NCI-H82 (cell line): Measurements from ENCODE around the gene GNAZ.
"Not testable (repeated sequence)": the region's sequence is repeated elsewhere in the genome, so short reads cannot be mapped to it uniquely, and the experiment has no call there.

Experiments used
- DNase-seq: peaks from one replicate; lab custom pipeline; 2025; lab: John Stamatoyannopoulos, UW

GNAZ gene

DNA sequence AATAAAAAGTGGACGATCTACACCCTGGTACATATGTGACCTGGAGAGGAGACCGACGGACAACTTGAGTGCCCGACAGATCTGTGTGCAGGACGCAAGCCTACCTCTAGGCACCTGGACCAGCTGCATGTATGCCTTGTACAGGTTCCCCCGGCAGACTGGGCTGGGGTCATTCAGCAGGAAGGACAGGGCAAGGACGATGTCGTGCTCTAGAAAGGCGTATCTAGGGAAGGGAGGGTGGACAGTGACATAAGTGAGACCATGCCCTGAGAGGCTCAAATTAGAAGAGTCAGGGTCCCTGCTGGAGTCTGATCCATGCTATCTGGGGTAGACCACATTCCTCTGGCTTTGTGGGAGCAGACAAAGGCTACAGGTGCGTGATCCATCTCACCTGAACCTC is 63.6 kb downstream of the GNAZ start:
- no peak for DNase-seq

DNA sequence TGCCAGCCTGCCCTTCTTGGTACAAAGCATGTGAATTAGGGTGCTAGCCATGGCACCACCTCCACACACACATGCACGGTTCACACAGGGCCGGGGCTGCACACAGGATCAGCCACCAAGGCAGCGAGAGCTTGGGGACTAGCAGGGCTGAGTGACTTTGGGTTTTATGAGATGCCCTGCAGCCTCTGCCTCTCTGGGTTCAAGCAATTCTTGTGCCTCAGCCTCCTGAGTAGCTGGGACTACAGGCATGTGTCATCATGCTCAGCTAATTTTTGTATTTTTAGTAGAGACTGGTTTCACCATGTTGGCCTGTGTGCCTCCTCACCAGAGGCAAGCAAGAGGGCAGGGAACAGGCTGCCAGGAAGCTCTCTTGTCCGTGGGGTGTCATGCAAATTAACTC is 66.7 kb downstream of the GNAZ start:
- not testable (repeated sequence) for DNase-seq

DNA sequence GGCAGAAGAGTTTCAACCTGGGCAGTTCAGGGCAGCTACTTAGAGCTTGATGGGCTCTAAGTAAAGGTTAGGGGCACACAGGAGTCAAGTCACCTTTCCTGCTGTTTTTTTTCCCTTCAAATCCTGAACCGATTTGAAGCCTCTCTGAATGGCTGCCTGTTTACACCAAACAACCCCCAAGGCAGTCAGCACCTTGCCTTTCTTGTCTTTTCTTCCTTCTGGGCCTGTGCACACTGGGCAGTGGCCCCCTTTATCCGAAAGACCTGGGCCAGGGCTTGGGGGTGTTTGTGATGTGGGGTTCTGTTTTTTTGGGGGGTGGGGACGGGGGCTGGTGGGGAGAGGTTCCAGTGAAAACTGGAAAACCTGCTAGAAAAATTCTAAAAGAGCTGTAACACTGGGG is 67.1 kb downstream of the GNAZ start:
- DNase-seq = no peak

DNA sequence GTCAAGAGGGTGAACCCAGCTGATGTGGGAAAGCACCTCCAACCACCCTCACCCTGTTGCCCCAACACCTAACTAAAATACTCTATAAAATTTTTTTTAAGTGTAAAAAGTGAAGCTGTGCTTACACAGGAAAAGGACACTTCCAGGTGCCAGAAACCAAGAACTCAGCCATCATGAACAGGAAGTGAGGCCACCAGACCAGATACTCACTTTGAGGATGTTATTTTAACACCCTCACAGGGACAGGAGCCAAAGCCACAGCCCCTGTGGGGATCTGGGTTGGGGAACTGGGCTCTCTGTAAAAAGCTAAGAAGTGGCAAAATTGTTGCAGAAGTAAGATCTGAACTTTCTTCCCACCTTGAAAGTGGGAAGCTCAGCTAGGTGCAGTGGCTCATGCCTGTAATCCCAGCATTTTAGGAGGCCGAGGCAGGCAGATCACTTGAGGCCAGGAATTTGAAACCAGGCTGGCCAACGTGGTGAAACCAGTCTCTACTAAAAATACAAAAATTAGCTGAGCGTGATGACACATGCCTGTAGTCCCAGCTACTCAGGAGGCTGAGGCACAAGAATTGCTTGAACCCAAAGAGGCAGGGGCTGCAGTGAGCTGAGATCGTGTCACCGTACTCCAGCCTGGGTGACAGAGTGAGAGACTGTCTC is 67.7 kb downstream of the GNAZ start:
- DNase-seq = no peak

DNA sequence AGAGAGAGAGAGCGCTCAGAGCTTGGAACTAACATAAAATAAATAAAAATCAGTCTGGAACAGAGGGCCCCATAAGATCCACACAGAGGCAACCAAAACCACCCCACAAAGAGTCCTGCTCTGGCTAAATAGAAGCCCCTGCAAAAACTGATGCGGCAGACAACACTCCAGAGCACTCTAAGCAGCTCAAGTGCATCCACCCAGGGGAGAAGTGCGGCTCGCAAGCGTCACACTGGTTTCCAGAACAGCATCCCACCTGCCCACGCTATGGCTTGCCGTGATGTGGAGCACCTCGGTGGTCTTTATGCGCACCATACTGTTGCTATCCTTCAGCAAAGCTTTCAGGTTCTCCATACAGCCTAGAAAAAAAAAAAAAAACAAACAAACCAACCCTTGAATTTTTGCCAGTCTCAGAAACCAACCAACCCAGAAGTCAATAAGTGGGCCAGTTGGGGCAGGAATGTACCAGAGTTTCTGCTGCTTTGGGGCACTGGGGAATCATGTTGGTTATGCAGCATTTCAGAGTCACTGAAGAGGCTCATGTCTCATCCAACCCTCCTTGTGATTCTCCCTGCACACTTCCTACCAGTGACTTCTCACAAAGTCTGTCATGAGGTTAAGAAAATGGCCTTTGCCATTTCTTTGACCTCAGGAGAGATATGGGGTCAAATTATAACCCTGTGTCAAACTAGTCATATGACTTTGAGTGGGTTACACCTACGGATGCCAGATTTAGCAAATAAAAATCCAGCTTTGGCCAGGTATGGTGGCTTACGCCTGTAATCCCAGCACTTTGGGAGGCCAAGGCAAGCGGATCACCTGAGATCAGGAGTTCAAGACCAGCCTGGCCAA is 68.5 kb downstream of the GNAZ start:
- DNase-seq = no peak

DNA sequence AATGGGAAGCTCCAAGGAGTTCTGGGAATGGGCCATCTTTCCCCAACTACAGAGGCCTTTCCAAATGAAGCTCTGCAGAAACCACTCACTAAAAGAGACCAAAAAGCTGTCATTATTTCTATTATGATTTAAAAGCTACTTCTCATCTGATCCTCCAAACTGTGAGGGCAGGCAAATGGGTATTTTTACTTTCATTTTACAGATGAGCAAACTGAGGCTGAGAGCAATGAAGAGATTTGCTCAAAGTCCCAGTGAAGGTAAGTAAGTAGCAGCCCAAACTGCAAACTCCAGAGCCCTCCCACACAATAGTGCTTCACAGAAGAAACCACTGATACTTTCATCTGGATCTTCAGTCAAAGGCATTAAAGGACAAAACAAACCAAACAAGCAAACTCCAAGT is 70.1 kb downstream of the GNAZ start:
- no peak for DNase-seq

DNA sequence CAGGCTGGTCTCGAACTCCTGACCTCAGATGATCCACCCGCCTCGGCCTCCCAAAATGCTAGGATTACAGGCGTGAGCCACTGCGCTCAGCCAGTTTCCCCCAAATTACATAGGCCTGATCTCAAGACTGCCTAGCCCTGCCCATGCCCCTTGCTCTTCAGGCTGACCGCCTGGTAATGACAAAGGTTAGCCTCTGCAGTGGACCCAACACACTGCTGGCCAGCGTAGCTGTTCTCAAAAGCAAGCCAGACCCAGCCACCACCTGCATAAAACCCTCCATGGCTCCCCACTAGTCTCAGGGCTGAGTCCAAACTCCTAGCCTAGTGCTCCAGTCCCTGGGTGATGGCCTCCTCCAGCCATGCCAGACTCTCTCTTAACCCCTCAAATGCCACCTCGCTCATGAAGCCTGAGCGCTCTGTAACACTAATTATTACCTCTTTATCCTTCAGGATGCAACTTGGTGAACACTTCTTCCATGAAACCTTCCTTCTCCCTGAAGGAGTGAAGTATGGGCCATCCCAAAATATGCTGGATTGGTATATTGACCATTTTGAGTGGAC is 72.3 kb downstream of the GNAZ start:
- no peak for DNase-seq

DNA sequence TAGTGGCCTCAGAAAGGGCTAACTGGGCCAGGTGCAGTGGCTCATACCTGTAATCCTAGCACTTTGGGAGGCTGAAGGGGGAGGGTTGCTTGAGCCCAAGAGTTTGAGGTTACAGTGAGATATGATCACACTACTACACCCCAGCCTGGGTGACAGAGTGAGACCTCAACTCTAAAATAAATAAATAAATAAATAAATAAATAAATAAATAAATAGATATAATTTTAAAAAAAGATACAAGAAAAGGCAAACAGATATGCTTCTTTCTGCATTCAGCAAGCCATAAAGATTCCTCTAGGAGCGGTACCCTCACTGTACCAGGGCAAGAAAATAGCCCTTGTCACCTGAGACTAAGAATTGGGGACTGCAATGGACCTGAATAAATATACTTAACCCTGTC is 72.8 kb downstream of the GNAZ start:
- no peak for DNase-seq

DNA sequence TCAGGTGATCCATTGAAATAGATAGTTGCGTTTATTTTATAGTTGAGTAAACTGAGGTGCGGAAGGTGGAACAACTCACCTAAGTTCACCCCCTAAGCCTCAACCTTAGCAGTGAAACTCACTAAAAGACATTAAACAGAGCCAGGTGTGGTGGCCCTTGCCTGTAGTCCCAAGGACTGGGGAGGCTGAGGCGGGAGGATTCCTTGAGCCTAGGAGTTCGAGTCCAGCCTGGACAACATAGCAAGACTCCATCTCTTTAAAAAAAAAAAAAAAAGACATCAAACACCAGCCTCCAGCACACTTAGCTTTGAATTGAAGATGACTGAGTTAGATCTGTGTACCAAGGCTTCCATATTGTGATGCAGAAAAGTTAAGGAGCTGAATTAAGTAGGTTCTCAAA is 74.1 kb downstream of the GNAZ start:
- no peak for DNase-seq

DNA sequence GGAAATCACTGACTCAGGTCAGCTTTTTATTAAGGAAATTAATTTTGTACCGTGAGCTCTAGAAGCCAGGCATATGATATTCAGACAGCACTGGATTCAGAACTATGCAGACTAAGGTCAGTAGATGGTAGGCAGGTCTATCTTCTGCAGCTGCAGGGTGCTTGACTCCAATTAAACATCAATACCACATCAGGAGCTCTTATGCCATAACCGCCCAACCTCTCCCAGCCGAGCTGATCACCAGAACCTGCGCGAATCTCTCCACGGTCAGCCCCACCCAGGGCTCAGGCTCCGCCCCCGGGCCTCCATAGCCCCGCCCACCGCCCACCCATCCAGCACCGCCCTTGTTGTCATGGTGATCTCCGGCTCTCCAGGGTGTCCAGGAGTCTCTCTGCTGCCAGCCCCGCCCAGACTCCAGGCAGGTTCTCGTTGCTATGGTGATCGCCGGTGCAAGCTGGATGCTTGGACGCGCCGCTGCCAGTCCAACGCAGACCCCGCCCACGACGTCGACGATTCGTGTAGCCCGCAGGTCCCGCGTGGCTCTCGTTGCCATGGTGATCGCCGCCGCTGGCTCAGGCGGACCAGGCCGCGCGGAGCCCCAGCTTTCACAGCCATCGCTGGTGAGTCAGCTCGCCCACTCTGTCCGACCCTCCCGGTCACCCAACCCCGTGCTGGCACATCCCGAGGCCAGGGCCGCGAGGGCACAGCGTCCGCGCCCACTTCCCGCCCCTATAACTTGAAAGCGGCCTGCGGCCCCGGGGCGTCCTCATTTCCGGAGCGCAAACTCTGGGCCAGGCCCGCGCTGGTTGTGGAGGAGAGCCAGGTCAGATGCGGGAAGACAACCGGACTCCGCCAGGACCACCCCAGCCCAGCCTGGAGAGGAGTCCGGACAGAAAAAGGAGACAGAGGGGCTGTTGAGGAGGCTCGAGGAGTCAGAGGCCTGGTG is 74.9 kb downstream of the GNAZ start, which contains the start of gene RAB36:
RAB36 (plus strand) TSS at position 546 of the 946 bp plus-strand sequence. CDS start 1,140 bp downstream, outside the sequence.
- peak; percentile 92 for DNase-seq

DNA sequence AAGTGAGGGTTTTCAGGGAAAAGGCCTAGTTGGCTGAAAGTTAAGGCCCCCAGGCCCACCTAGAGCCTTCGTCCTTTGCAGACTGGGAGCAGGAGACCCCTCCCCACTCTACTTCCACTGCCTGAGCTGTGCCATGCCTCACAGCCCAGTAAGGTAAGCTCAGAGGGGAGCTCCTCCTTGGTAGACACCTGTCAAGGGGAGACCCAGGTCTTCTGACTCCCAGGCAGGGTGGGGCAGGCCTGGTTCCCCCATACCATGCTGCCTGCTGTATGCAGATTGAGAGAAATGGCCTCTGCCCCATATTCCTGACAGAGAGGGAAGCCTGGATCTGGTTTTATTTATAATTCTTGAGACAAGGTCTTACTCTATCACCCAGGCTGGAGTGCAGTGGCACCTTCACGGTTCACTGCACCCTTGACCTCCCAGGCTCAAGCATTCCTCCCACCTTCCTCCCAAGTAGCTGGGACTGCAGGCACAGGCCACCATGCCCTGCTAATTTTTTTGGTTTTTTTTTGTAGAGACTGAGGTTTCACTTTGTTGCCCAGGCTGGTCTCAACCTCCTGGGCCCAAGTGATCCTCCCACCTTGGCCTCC is 75.7 kb downstream of the GNAZ start:
- DNase-seq = no peak

DNA sequence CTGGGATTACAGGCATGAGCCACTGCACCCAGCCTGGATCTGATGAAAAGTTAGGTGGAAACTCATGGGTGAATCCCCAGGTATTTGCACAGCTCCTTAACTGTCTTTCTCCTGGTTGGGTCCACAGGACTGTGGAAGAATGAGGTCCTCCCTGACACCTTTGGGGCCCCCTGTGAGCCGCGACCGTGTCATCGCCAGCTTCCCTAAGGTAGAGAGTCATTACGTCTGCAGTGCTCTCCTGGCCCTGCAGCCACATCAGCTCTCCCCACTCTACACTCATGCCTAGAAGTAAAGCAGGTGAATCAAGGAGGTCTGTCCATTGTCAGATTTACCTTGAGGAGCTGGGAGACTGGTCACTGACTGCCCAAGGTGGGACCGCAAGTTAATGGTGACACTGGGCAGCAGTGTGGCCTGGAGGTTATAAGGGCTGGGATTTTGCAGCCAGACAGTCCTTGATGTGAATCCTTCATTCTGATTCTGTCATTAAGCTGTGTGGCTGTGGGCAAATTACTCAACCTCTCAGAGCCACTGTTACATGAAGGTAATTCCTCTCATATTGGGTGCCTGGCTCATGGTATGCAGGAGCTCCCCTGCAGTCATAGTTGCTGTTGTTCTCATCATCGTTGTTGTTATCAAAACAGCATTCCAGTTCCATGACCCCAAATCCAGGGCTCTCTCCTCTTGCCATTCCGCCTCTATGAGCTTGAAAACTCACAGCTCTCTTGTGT is 76.3 kb downstream of the GNAZ start:
- no peak for DNase-seq

DNA sequence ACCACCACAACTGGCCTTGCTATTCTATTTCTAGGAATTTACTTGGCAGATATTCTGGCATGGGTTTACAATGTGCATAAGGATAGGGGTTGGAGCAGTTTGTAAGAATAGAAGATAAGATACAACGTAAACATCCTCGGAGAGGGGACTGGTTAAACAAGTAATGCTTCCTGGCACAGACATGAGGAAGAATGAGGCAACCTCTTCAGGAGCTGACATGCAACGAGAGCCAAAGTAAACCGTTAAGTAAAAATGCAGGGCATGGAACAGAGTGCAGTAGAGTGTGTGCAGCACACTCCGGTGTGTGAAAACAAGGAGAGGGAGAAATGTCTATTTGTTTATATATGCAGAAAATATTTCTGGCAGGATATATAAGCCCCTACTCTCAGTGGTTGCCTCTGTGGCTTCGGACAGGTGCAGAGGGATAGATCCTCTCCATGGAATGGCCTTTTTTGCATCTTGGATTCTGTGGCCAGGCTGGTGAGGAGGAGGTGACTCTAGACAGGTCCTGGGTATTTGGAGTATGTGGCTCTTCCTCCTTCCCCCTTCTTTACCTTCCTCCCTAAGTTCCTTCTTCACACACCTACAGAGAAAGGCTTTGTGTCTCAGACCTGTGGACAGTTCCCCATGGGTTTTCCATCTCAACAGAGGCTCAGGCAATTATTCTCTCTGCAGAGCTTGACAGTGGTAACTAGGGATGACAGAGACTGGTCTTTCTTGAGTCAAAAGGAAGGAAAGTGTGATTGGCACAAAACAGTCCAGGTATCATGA is 77.5 kb downstream of the GNAZ start:
- no peak for DNase-seq

DNA sequence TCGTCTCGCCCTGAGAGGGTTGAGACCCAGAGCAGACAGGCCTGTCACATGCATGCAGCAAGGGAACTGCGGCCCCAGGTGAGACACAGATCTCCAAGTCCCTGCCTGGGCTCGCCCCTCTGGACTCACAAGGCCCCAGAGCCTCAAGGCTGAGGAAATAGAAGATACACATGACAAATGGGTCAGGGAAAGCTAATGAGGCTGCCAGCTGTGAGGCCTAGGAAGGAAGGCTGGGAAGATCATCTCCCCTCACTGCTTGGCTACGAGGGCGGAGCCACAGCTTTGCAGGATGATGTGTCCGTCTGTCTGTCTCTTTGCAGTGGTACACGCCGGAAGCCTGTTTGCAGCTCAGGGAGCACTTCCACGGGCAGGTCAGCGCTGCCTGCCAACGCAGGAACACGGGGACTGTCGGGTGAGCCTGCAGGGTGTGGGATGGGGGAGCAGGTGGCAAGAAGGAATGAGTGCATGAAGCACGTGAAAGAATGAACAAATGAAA is 79.5 kb downstream of the GNAZ start:
- DNase-seq = peak; percentile 88

DNA sequence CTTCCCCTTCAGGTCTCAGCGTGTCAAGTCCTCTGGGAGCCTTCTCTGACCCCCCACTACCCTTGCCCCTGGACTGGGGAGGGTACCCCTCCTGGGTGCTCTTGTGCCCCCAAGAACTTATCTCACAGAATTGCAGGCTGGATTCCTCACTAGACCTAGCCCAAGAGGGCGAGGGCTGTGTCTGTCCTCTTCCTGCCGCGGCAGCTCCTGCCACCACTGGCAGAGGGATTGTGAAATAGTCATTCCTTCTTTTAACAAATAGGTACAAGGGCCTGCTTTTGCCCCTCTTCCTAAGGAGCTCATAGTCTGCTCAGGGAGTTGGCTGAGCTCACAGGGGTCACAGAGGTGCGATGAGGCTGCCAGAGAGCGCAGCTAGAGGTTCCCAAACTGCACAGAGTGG is 80.4 kb downstream of the GNAZ start:
- DNase-seq = no peak

DNA sequence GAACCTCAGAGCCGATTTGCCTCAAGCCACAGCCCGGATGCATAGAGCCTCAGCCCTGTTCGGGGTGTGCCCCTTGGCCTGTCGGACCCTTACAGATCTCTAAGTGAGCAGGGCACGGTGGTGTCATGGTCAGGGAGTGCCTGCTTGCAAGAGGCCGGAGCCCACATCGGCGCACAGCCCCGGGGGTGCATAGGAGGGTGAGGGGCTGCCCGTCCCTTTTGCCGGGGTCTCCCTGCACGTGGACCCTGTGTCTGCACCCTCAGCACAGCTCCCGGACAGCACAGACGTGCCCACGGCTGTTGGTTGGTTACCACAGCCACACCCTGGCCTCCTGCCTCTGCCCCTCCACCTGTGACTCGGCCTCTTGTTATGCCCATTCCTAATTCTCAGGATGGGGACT is 81.5 kb downstream of the GNAZ start:
- no peak for DNase-seq

DNA sequence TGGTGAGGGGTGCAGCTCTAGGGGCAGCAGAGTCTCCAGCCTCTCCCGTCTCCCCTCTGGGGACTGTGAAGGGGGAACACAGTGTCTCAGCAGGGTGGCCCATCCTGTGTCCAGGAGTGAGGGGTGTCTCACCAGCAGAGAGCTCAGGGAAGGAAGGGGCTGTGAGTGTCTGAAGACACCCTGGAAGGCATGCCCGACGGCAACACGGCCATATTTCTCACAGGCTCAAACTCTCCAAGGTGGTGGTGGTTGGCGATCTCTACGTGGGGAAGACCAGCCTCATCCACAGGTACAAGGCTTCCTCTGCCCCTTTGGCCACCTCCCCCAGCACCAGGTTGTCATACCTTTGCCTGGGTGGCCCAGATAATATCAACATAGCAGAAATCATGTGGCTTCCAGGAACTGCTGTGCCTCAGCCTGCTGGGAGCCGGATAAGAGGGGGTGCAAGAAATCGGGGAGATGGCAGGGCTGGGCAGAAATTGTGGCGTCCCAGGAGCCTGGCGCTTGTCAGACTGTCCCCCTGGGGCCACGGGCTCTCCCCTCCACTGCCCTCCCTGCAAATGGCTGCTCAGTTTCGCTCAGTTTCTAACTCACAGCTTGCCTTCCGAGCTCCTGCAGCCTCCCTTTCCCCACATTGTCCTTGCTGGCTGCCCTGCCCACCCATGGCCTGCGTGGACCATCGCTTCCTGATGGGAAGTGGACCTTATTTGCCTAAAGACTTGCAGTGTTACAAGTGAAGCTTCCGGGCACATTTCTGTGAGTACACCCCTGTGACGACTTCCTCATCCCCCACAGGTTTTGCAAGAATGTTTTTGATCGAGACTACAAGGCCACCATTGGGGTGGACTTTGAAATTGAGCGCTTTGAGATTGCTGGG is 82.2 kb downstream of the GNAZ start:
- DNase-seq = no peak

DNA sequence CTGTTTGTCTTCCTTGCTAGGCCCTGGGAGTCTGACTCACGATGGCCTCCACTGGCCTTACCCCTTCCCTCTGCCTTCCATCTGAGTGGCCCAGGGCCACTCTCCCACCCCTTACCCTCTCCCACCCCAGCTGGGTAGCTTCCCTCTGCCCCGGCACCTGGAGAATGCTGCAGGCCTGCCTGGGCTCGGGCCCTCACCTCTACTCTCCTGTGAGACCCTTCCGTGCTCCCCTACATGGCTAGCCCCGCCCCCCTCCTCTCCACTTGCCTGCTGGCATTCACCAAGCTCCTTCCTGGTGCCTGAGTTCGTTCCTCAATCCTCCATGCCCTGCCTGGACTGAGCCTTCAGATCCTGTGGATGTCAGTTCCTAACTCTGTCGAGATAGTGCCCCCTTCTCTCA is 83.7 kb downstream of the GNAZ start:
- no peak for DNase-seq

DNA sequence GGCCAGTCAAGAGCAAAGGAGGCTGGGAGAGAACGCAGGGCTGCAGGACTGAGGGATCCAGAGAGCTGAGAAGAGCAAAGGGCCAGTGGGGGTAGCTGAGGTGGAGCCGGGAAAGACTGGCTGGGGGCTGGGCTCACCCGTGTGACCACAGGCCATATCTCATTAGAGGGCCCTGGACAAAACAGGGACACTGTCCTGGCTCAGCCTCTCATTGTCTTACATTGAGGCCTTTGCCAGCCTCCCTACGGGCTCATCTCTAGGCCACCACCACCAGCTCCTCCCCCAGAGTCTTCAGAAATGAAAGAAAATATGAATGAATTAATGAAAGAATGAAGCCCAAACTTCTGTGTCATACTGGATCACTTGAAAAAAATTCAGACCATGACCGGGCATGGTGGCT is 84.1 kb downstream of the GNAZ start:
- no peak for DNase-seq
